Adrenal gland (tissue), 19 donors: ENCODE data around the gene PDGFD. TPM values are rescaled to one million over a fixed set of nuclear protein-coding genes. Genes with fewer than 3 reads are reported as not detected.

Source experiments
- DNase-seq, 7 donors: peaks; one replicate each; pipeline ENCODE4 v3.0.0-alpha.2; 2019 to 2020
- H3K27ac ChIP-seq, 5 donors: fragments of 200-600 bp; sonication (generic) in 4 of 5; 1 replicate in 3 of 5; 2 replicates in 2 of 5; pipeline versions ENCODE4 v1.5.1 to v1.8.0; 2016 to 2020; ENCODE audit warnings: mild to moderate bottlenecking in 1 of 5
- H3K27me3 ChIP-seq: fragments of 200-600 bp; 2 replicates; pipeline ENCODE4 v1.8.0; 2021
- H3K36me3 ChIP-seq, 2 donors: fragments of 200-600 bp; replicated peaks in 1 of 2; 1 replicate in 1 of 2; 2 replicates in 1 of 2; pipeline versions ENCODE4 v1.5.1 to v1.8.0; 2018 to 2022
- H3K4me1 ChIP-seq, 2 donors: fragments of 200-600 bp; replicated peaks in 1 of 2; 1 replicate in 1 of 2; 2 replicates in 1 of 2; pipeline versions ENCODE4 v1.5.1 to v1.8.0; 2018 to 2021
- H3K4me3 ChIP-seq, 4 donors: fragments of 200-600 bp; sonication (generic) in 3 of 4; one replicate each; pipeline ENCODE4 v1.5.1; 2016 to 2018
- H3K9me3 ChIP-seq, 3 donors: fragments of 200-600 bp; sonication (generic) in 1 of 3; replicated peaks in 1 of 3; 1 replicate in 2 of 3; 2 replicates in 1 of 3; pipeline versions ENCODE4 v1.5.1 to v1.8.0; 2016 to 2021
- CTCF ChIP-seq, 6 experiments: fragments of 450-650 bp in 4 of 6; fragments of 200-600 bp in 2 of 6; sonication (generic) in 1 of 6; IDR thresholded peaks; 1 replicate in 5 of 6; 2 replicates in 1 of 6; pipeline versions ENCODE4 v1.5.1 to v1.8.0; 2016 to 2021; ENCODE audit warnings: antibody characterized with exemption in 6 of 6, mild to moderate bottlenecking in 2 of 6, moderate library complexity in 1 of 6
- POLR2A ChIP-seq, 2 donors: fragments of 450-650 bp; IDR thresholded peaks; one replicate each; pipeline ENCODE4 v1.6.1; 2017; ENCODE audit warnings: antibody characterized with exemption in 2 of 2, mild to moderate bottlenecking in 2 of 2, moderate library complexity in 1 of 2
- WGBS, 4 donors: extraction: QIAGEN DNeasy Blood & Tissue Kit in 2 of 4; methylation state at CpG; one replicate each; pipeline versions ENCODE4 v1.1.5 to v1.1.7; 2013 to 2017; 5-methylcytosine and 5-hydroxymethylcytosine counted together
- intact Hi-C, 2 donors: fragments of 100-400 bp; cut with DNase I; formaldehyde crosslinking; loops; one replicate each; pipeline versions ENCODE4 v1.14.1 to v1.15.0; 2022 to 2023
- long read RNA-seq, 10 donors: library from polyadenylated mRNA in 3 of 10; unstranded in 2 of 10; stranded (forward) in 1 of 10; transcript quantifications; one replicate each; pipeline ENCODE4 v2.0.0 and lab custom pipeline, GENCODE V29; 2021 to 2026
- polyA plus RNA-seq, 3 donors: library from polyadenylated mRNA; stranded (reverse); fragments of 200-250 nt in 2 of 3; fragments of 350-450 nt in 1 of 3; fragmentation: Illumina TruSeq in 1 of 3; extraction: RNeasy Lipid Tissue Mini Kit (QIAGEN cat#74804) in 1 of 3; gene quantifications; one replicate each; pipeline ENCODE4 v1.2.3, GENCODE V29; 2013 to 2014
- total RNA-seq, 9 donors: library from RNA; depleted of rRNA in 4 of 9; stranded (reverse); fragments of >200 nt in 4 of 9; fragments of 120-200 nt in 1 of 9; fragmentation: NEBNext Ultra II Directional in 1 of 9; extraction: Animal tissue kit (Norgen Biotek cat#: 25700) in 1 of 9; gene quantifications; one replicate each; pipeline versions ENCODE4 v1.1.0 to v1.2.4, GENCODE V29; 2013 to 2023
- donor health status: healthy with polysubstance abuse.
- donor health status: Bipolar disorder and iron deficiency.
- donor health status: DM: yes; HTN: yes; CAD: no.
- donor health status: DM: no; HTN: no; CAD: no.
- donor health status: DM: no; HTN: no; CAD: no.
- donor health status: DM: yes; HTN: yes; CAD: no.

The PDGFD gene
- total RNA-seq (100 to 1,000 TPM in 7 of 9 donors, 10 to 100 TPM in 2; 66.7 to 297 (median 203) TPM), polyA plus RNA-seq (10 to 100 TPM; 42.7 to 74.0 (median 52.5) TPM)
- long read RNA-seq, donor 1, partial matches to known transcripts, result 0 of 4 reads
- long read RNA-seq, donor 1, other reads (novel, unspliced or antisense), result 0 of 4 reads
- long read RNA-seq, donor 2, full-length matches to known transcripts, result 4 of 4 reads
- long read RNA-seq, donor 2, partial matches to known transcripts, result 0 of 4 reads
- long read RNA-seq, donor 2, other reads (novel, unspliced or antisense), result 0 of 4 reads
- long read RNA-seq, donor 3, full-length matches to known transcripts, result 4 of 4 reads
- long read RNA-seq, donor 3, partial matches to known transcripts, result 0 of 4 reads
- long read RNA-seq, donor 3, other reads (novel, unspliced or antisense), result 0 of 4 reads
- long read RNA-seq, donor 4, full-length matches to known transcripts, result 75 of 108 reads
- long read RNA-seq, donor 4, partial matches to known transcripts, result 4 of 108 reads
- long read RNA-seq, donor 4, other reads (novel, unspliced or antisense), result 29 of 108 reads
- long read RNA-seq, donor 5, full-length matches to known transcripts, result 513 of 543 reads
- long read RNA-seq, donor 5, partial matches to known transcripts, result 20 of 543 reads
- long read RNA-seq, donor 5, other reads (novel, unspliced or antisense), result 10 of 543 reads
- long read RNA-seq, donor 6, full-length matches to known transcripts, result 51 of 60 reads
- long read RNA-seq, donor 6, partial matches to known transcripts, result 3 of 60 reads
- long read RNA-seq, donor 6, other reads (novel, unspliced or antisense), result 6 of 60 reads
- long read RNA-seq, donor 7, partial matches to known transcripts, result 0 of 3 reads
- long read RNA-seq, donor 7, other reads (novel, unspliced or antisense), result 0 of 3 reads
- long read RNA-seq, donor 8, full-length matches to known transcripts, result 19 of 53 reads
- long read RNA-seq, donor 8, partial matches to known transcripts, result 34 of 53 reads
- long read RNA-seq, donor 8, other reads (novel, unspliced or antisense), result 0 of 53 reads
- long read RNA-seq, donor 9, full-length matches to known transcripts, result 7 of 7 reads
- long read RNA-seq, donor 9, partial matches to known transcripts, result 0 of 7 reads
- long read RNA-seq, donor 9, other reads (novel, unspliced or antisense), result 0 of 7 reads
- long read RNA-seq, donor 10, full-length matches to known transcripts, result 3 of 3 reads
- long read RNA-seq, donor 10, partial matches to known transcripts, result 0 of 3 reads
- long read RNA-seq, donor 10, other reads (novel, unspliced or antisense), result 0 of 3 reads

GRCh38 chr11:104164028-104164520 is at the start of gene PDGFD:
PDGFD (minus strand) TSS chr11:104164147.
- peak; percentile 63 to 86 (median 79) for DNase-seq
- Histone ChIP-seq H3K27ac (peak within 1 kb of the TSS; percentile 21 to 83 (median 61)), H3K36me3 (no peaks in the 10 kb centered on the region), H3K27me3 (no peaks in the 10 kb centered on the region), H3K4me3 (peak within 1 kb of the TSS; percentile 26 to 88 (median 62)), H3K9me3 (no peaks in the 10 kb centered on the region), H3K4me1 (peaks cover 14 to 18% of the 10 kb centered on the region in 2 donors)
- WGBS, 4 donors, result 1 to 11% (median 1%) methylated on average over 1 to 37 of the region's 37 CpGs
- intact Hi-C loops, result no loop called here
- TF ChIP-seq POLR2A (IDR thresholded peaks at IDR 0.05) (peak; percentile 49 to 79), CTCF (IDR thresholded peaks at IDR 0.05) (peak; percentile 36 to 69 (median 52))

- intact Hi-C loops, result no loop called here
- TF ChIP-seq POLR2A (IDR thresholded peaks at IDR 0.05) (no peak), CTCF (IDR thresholded peaks at IDR 0.05) (no peak)
- Histone ChIP-seq H3K9me3 (no peaks in the 10 kb centered on the region), H3K4me1 (no peaks in the 10 kb centered on the region), H3K4me3 (no peak overlapping the region), H3K27ac (no peak overlapping the region), H3K27me3 (no peaks in the 10 kb centered on the region), H3K36me3 (no peaks in the 10 kb centered on the region)
- DNase-seq, result no peak
- 76 to 85% (median 80%) methylated on average over 4 of the region's 4 CpGs for WGBS, 4 donors
These were observed 43.0 kb upstream of the PDGFD start for GRCh38 chr11:104206936-104207335.

- no peaks in the 10 kb centered on the region for H3K4me1 ChIP-seq
- no peak for DNase-seq
- intact Hi-C loops, result no loop called here
- no peak overlapping the region for H3K27ac ChIP-seq
- H3K27me3 ChIP-seq, result no peaks in the 10 kb centered on the region
- no peak overlapping the region for H3K4me3 ChIP-seq
- no peaks in the 10 kb centered on the region for H3K36me3 ChIP-seq
- H3K9me3 ChIP-seq, result no peaks in the 10 kb centered on the region
- TF ChIP-seq POLR2A (IDR thresholded peaks at IDR 0.05) (no peak), CTCF (IDR thresholded peaks at IDR 0.05) (no peak)
These were observed 41.9 kb upstream of the PDGFD start for GRCh38 chr11:104205838-104206237.
